HTR-8/SVneo (cell line): ENCODE measurements around the gene TAS2R1.

ENCODE experiments used
- DNase-seq: peaks from one replicate; pipeline ENCODE4 v3.0.0; 2011; ENCODE audit warnings: low spot score, mixed read lengths; ENCODE audit not compliant: insufficient read length
- FAIRE-seq: peaks from 2 replicates; lab custom pipeline; 2011; peaks lifted over from hg19 to GRCh38; lab: Jason Lieb, UNC

Gene TAS2R1

GRCh38 chr5:9630251-9630650 is at the start of gene TAS2R1:
Gene TAS2R1, minus strand, starts transcription at chr5:9630351. Its CDS starts 319 bp downstream, at chr5:9630032.
- peak; percentile 9 for FAIRE-seq
- DNase-seq, result no peak

GRCh38 chr5:9670371-9670770 is 40.2 kb upstream of the TAS2R1 start:
- FAIRE-seq (no peak), DNase-seq (no peak)

GRCh38 chr5:9667906-9668305 is 37.8 kb upstream of the TAS2R1 start:
- no peak for DNase-seq
- FAIRE-seq, result no peak

- FAIRE-seq (peak; percentile 40), DNase-seq (no peak)
Measured at GRCh38 chr5:9663891-9664290, 33.7 kb upstream of the TAS2R1 start.

GRCh38 chr5:9661316-9662015 is 31.3 kb upstream of the TAS2R1 start:
- DNase-seq, result no peak
- FAIRE-seq, result peak; percentile 44

- FAIRE-seq (no peak), DNase-seq (no peak)
Measured at GRCh38 chr5:9658706-9659105, 28.6 kb upstream of the TAS2R1 start.

- FAIRE-seq, result no peak
Measured at GRCh38 chr5:9657819-9658218, 27.7 kb upstream of the TAS2R1 start.

GRCh38 chr5:9655641-9656040 is 25.5 kb upstream of the TAS2R1 start:
- DNase-seq (no peak), FAIRE-seq (no peak)

More at GRCh38 chr5:9657819-9658218, 27.7 kb upstream of the TAS2R1 start:
- no peak for DNase-seq

GRCh38 chr5:9654886-9655285 is 24.7 kb upstream of the TAS2R1 start:
- FAIRE-seq, result no peak
- DNase-seq, result no peak

- DNase-seq (peak; percentile 46), FAIRE-seq (peak; percentile 92)
Measured at GRCh38 chr5:9653811-9654210, 23.7 kb upstream of the TAS2R1 start.

- FAIRE-seq (peak; percentile 69), DNase-seq (no peak)
Measured at GRCh38 chr5:9653061-9653460, 22.9 kb upstream of the TAS2R1 start.

GRCh38 chr5:9652295-9652694 is 22.1 kb upstream of the TAS2R1 start:
- no peak for FAIRE-seq
- DNase-seq, result no peak

- no peak for DNase-seq
- no peak for FAIRE-seq
Measured at GRCh38 chr5:9646843-9647242, 16.7 kb upstream of the TAS2R1 start.

- FAIRE-seq, result peak; percentile 20
- DNase-seq, result no peak
Measured at GRCh38 chr5:9644630-9645029, 14.5 kb upstream of the TAS2R1 start.

- FAIRE-seq, result no peak
- no peak for DNase-seq
Measured at GRCh38 chr5:9642621-9643020, 12.5 kb upstream of the TAS2R1 start.

- no peak for DNase-seq
- FAIRE-seq, result no peak
Measured at GRCh38 chr5:9641806-9642355, 11.7 kb upstream of the TAS2R1 start.

- DNase-seq (no peak), FAIRE-seq (no peak)
Measured at GRCh38 chr5:9632495-9632894, 2.3 kb upstream of the TAS2R1 start.

GRCh38 chr5:9627541-9627940 is 2.6 kb downstream of the TAS2R1 start:
- peak; percentile 69 for FAIRE-seq
- no peak for DNase-seq

GRCh38 chr5:9626955-9627354 is 3.2 kb downstream of the TAS2R1 start:
- DNase-seq (no peak), FAIRE-seq (no peak)

GRCh38 chr5:9625731-9626130 is 4.4 kb downstream of the TAS2R1 start:
- DNase-seq (no peak), FAIRE-seq (no peak)

GRCh38 chr5:9625286-9625685 is 4.9 kb downstream of the TAS2R1 start:
- DNase-seq, result no peak
- no peak for FAIRE-seq
